HepG2 (cell line): ENCODE data around the gene PRDM12. TPM values are rescaled to one million over a fixed set of nuclear protein-coding genes. Genes with fewer than 3 reads are reported as not detected.

Experiments used
- ARNTL ChIP-seq: sonication (generic); formaldehyde crosslinking; IDR thresholded peaks from 2 replicates; pipeline ENCODE4 v1.4.0; 2020; ENCODE audit warnings: mild to moderate bottlenecking, missing genetic modification reagents
- CENPX ChIP-seq: sonication (generic); formaldehyde crosslinking; IDR thresholded peaks from 2 replicates; pipeline ENCODE4 v1.9.0; 2021; ENCODE audit warnings: mild to moderate bottlenecking, missing genetic modification reagents, moderate library complexity
- CHCHD3 ChIP-seq: sonication (generic); formaldehyde crosslinking; IDR thresholded peaks from 2 replicates; pipeline ENCODE4 v1.8.0; 2022; ENCODE audit warnings: mild to moderate bottlenecking, missing genetic modification reagents, moderate library complexity
- DDIT3 ChIP-seq: sonication (generic); formaldehyde crosslinking; IDR thresholded peaks from 2 replicates; pipeline ENCODE4 v1.4.0; 2020; ENCODE audit warnings: mild to moderate bottlenecking, missing genetic modification reagents
- ERF ChIP-seq: IDR thresholded peaks from 2 replicates; pipeline ENCODE4 v1.6.1; 2018; ENCODE audit warnings: missing biosample characterization, missing genetic modification reagents
- ESRRA ChIP-seq: sonication (generic); formaldehyde crosslinking; IDR thresholded peaks from 2 replicates; pipeline ENCODE4 v1.5.1; 2020; ENCODE audit warnings: mild to moderate bottlenecking, low read depth, missing genetic modification reagents
- FOXM1 ChIP-seq: sonication (generic); formaldehyde crosslinking; IDR thresholded peaks from 2 replicates; pipeline ENCODE4 v1.5.0; 2020; ENCODE audit warnings: missing genetic modification reagents
- GABPB1 ChIP-seq: IDR thresholded peaks from 2 replicates; pipeline ENCODE4 v1.6.1; 2016; ENCODE audit warnings: mild to moderate bottlenecking, missing genetic modification reagents, moderate library complexity, missing compliant biosample characterization
- HNRNPH1 ChIP-seq: fragments of 200-400 bp; formaldehyde crosslinking; optimal IDR thresholded peaks from 2 replicates; pipeline ENCODE3; 2017; ENCODE audit warnings: mild to moderate bottlenecking, low read depth, low read length
- NPAS2 ChIP-seq: sonication (generic); formaldehyde crosslinking; IDR thresholded peaks from 2 replicates; pipeline ENCODE4 v1.8.0; 2022; ENCODE audit warnings: mild to moderate bottlenecking, missing genetic modification reagents, borderline replicate concordance
- RBFOX2 ChIP-seq: fragments of 200-400 bp; formaldehyde crosslinking; IDR thresholded peaks from 2 replicates; pipeline ENCODE4 v1.6.1; 2017; ENCODE audit warnings: low read depth, mild to moderate bottlenecking, low read length
- RNF2 ChIP-seq: fragments of 450-650 bp; conservative IDR thresholded peaks from 2 replicates; pipeline ENCODE4 v1.6.1; 2016; ENCODE audit warnings: low read depth
- SOX5 ChIP-seq: IDR thresholded peaks from 2 replicates; pipeline ENCODE4 v1.6.1; 2016; ENCODE audit warnings: borderline replicate concordance
- ZNF256 ChIP-seq: sonication (generic); formaldehyde crosslinking; conservative IDR thresholded peaks from 2 replicates; pipeline ENCODE4 v1.4.0; 2020; ENCODE audit warnings: missing genetic modification reagents
- ZNF317 ChIP-seq: sonication (generic); formaldehyde crosslinking; IDR thresholded peaks from 2 replicates; pipeline ENCODE4 v1.5.0; 2020; ENCODE audit warnings: mild to moderate bottlenecking, missing genetic modification reagents
- ZNF318 ChIP-seq: sonication (generic); formaldehyde crosslinking; IDR thresholded peaks from 2 replicates; pipeline ENCODE4 v1.4.0; 2020; ENCODE audit warnings: mild to moderate bottlenecking, missing genetic modification reagents
- ZNF451 ChIP-seq: sonication (generic); formaldehyde crosslinking; IDR thresholded peaks from 2 replicates; pipeline ENCODE4 v1.5.0; 2020; ENCODE audit warnings: mild to moderate bottlenecking, missing genetic modification reagents
- ZNF629 ChIP-seq: sonication (generic); formaldehyde crosslinking; conservative IDR thresholded peaks from 2 replicates; pipeline ENCODE4 v1.5.0; 2020; ENCODE audit warnings: missing genetic modification reagents
- ZNF639 ChIP-seq: conservative IDR thresholded peaks from 2 replicates; pipeline ENCODE4 v1.6.1; 2018; ENCODE audit warnings: missing genetic modification reagents
- ZNF777 ChIP-seq: sonication (generic); formaldehyde crosslinking; IDR thresholded peaks from 2 replicates; pipeline ENCODE4 v1.4.0; 2020; ENCODE audit warnings: missing genetic modification reagents
- polyA plus RNA-seq, 8 experiments: library from polyadenylated mRNA; depleted of rRNA in 3 of 8; stranded (reverse) in 7 of 8; unstranded in 1 of 8; fragments of >200 nt; fragmentation: Illumina TruSeq in 4 of 8; extraction: Trizol in 4 of 8; gene quantifications; 2 replicates each; pipeline versions ENCODE4 v1.2.1 to v1.2.3, GENCODE V29; 2011 to 2016; ENCODE audit warnings: low read depth in 4 of 8, missing spikeins in 1 of 8, mixed read lengths in 1 of 8; ENCODE audit not compliant: insufficient read depth in 1 of 8
- total RNA-seq, 5 experiments: library from RNA; depleted of rRNA; stranded (reverse); fragments of >200 nt; fragmentation: Illumina TruSeq; extraction: Trizol; gene quantifications; 2 replicates each; pipeline ENCODE4 v1.2.3, GENCODE V29; 2016; ENCODE audit warnings: low read depth in 1 of 5
- TF ChIP-seq, protein P1 (sequence below): sonication (generic); formaldehyde crosslinking; IDR thresholded peaks from 2 replicates; pipeline ENCODE4 v1.8.1; 2023; ENCODE audit warnings: missing genetic modification reagents, mild to moderate bottlenecking, borderline replicate concordance

Gene PRDM12
- total and polyA plus RNA-seq, 2 of the 13 experiments (the other 11 are each of a cell fraction or from before 2014, with no cell fraction given): 0.04 to 0.07 TPM

DNA sequence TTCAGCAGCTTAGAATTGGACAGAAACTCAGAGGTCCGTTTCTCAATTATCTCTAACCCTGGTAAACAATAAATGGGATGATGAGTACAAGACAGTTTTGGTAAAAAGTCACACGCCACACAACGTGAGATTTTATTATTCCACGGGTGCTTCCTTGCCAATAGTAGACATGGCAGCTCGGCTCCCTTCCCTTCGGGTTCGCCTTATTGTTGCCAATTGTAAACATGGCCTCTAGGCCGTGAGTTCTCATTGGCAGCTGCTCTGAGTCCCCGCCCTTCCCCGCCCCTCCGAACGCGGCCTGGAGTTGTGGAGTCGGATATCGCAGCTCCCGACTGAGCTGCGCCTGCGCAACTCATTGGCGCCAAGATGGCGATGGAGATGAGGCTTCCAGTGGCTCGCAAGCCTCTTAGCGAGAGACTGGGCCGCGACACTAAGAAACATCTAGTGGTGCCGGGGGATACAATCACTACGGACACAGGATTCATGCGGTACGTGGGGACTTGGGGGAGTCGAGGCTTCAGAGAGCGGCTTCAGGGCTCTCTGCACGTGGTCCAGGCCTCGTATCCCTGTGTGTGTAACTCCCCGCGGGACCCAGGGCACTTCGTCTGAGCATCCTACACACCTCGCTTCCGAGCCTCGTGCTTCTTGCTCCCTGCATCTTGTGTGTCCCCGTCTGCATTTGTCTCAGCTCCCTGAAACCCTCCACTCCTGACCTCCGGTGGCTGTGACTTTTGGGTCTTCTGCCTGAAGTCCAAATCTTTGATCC, 29.2 kb downstream of the PRDM12 start, which contains the start of gene EXOSC2 (continued):
- no peak for TF ChIP-seq HNRNPH1
- TF ChIP-seq ZNF777: no peak
- TF ChIP-seq RBFOX2: peak; percentile 57
- no peak for TF ChIP-seq ZNF318 (CRISPR knock-in tag)
- TF ChIP-seq ZNF256: peak; percentile 91
- TF ChIP-seq ZNF629 (CRISPR knock-in tag): 0 out of 2 replicates have a peak, but pooled peaks have one; percentile 20
- TF ChIP-seq DDIT3: no peak
- TF ChIP-seq ARNTL (CRISPR knock-in tag): peak; percentile 46; the same call in 1 of the 2 replicates
- TF ChIP-seq GABPB1 (CRISPR knock-in tag): peak; percentile 73
- TF ChIP-seq ZNF317: no peak; the same call in 1 of the 2 replicates
- no peak for TF ChIP-seq NPAS2
- no peak for TF ChIP-seq CENPX
- no peak for TF ChIP-seq FOXM1 (CRISPR knock-in tag)
- no peak for TF ChIP-seq CHCHD3
- TF ChIP-seq, protein P1, sequence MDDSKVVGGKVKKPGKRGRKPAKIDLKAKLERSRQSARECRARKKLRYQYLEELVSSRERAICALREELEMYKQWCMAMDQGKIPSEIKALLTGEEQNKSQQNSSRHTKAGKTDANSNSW: peak; percentile 47; the same call in 1 of the 2 replicates
- no peak for TF ChIP-seq ESRRA (CRISPR knock-in tag)
- 0 out of 2 replicates have a peak, but pooled peaks have one; percentile 30 for TF ChIP-seq ZNF451 (CRISPR knock-in tag)
- TF ChIP-seq ZNF639 (CRISPR knock-in tag): no peak
- peak; percentile 64 for TF ChIP-seq ERF (CRISPR knock-in tag)
- TF ChIP-seq SOX5 (CRISPR knock-in tag): peak; percentile 11; the same call in 1 of the 2 replicates
- peak; percentile 84 for TF ChIP-seq RNF2
